ENCODE measurements around the gene DCC.
A peak's percentile ranks its signal among the peaks of the same experiment; 100 is the strongest.

The DCC gene

GRCh38 chr18:53114441-53114840 is 774.4 kb downstream of the DCC start:
- H3K4me3 ChIP-seq, result no peak overlapping the region
- TF ChIP-seq, protein P1, sequence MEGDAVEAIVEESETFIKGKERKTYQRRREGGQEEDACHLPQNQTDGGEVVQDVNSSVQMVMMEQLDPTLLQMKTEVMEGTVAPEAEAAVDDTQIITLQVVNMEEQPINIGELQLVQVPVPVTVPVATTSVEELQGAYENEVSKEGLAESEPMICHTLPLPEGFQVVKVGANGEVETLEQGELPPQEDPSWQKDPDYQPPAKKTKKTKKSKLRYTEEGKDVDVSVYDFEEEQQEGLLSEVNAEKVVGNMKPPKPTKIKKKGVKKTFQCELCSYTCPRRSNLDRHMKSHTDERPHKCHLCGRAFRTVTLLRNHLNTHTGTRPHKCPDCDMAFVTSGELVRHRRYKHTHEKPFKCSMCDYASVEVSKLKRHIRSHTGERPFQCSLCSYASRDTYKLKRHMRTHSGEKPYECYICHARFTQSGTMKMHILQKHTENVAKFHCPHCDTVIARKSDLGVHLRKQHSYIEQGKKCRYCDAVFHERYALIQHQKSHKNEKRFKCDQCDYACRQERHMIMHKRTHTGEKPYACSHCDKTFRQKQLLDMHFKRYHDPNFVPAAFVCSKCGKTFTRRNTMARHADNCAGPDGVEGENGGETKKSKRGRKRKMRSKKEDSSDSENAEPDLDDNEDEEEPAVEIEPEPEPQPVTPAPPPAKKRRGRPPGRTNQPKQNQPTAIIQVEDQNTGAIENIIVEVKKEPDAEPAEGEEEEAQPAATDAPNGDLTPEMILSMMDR (IDR thresholded peaks at IDR 0.05), result no peak
- no peak overlapping the region for H3K27ac ChIP-seq
- DNase-seq (ENCODE audit: low spot score), result no peak

DNA sequence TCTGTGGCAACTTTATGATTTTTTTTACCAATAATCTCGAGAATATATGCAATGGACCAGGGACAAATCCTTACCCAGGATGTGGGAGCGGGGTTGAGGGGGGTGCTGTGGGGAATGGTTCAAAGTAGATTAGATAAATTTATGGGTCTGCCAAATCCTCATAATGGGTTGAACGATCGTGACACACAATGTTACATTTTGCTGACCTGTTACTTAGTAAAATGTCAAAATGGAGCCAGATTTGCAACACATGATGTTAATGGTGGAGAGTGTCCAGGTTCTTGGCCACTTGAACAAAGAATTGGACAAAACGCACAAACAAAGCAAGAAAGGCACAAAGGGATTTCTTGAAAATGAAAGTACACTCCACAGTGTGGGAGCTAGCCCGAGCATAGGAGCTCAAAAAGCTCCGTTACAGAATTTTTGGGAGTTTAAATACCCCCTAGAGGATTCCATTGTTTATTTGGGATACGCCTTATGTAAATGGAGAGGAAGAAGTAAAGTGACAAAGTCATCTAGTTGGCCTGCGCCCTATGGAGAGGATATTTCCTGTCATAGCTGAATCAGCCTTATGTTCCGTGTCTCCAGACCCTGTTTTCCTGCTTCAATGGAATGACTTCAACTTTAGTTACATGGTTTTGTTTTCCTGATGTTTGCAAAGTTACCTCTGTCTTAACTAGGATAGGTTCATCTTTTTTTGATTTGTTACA is 776.0 kb downstream of the DCC start:
- DNase-seq (ENCODE audit: low spot score), result no peak
- H3K4me3 ChIP-seq, result peak overlapping the region; percentile 54
- TF ChIP-seq, protein P1 (IDR thresholded peaks at IDR 0.05), result no peak
- no peak overlapping the region for H3K27ac ChIP-seq

- Histone ChIP-seq H3K4me3 (no peak overlapping the region), H3K27ac (no peak overlapping the region)
- no peak for DNase-seq (ENCODE audit: low spot score)
- TF ChIP-seq, protein P1 (IDR thresholded peaks at IDR 0.05), result no peak
Observed at GRCh38 chr18:53117851-53118250, 777.9 kb downstream of the DCC start.

GRCh38 chr18:53126210-53126609 is 786.2 kb downstream of the DCC start:
- DNase-seq (ENCODE audit: low spot score), result no peak
- H3K4me3 ChIP-seq, result no peak overlapping the region
- TF ChIP-seq, protein P1 (IDR thresholded peaks at IDR 0.05), result no peak
- H3K27ac ChIP-seq, result no peak overlapping the region

- no peak overlapping the region for H3K27ac ChIP-seq
- DNase-seq (ENCODE audit: low spot score), result no peak
- TF ChIP-seq, protein P1 (IDR thresholded peaks at IDR 0.05), result no peak
- no peak overlapping the region for H3K4me3 ChIP-seq
Observed at GRCh38 chr18:53131001-53131400, 791.0 kb downstream of the DCC start.

GRCh38 chr18:53134711-53135110 is 794.7 kb downstream of the DCC start:
- Histone ChIP-seq H3K27ac (no peak overlapping the region), H3K4me3 (no peak overlapping the region)
- TF ChIP-seq, protein P1 (IDR thresholded peaks at IDR 0.05), result no peak
- DNase-seq (ENCODE audit: low spot score), result no peak

GRCh38 chr18:53135654-53136053 is 795.7 kb downstream of the DCC start:
- H3K4me3 ChIP-seq, result no peak overlapping the region
- TF ChIP-seq, protein P1 (IDR thresholded peaks at IDR 0.05), result no peak
- DNase-seq (ENCODE audit: low spot score), result no peak
- no peak overlapping the region for H3K27ac ChIP-seq
